GM12878 (cell line): Measurements from ENCODE around the gene RBM12. TPM values are rescaled to one million over a fixed set of nuclear protein-coding genes. Genes with fewer than 3 reads are reported as not detected.

Experiments used
- ATAC-seq: fragments of 200-7000 bp; cut with Tn5 transposase; 3 replicates; pipeline ENCODE4 v1.9.1; 2020; ENCODE audit warnings: mild to moderate bottlenecking, moderate library complexity
- BruUV-seq: library from RNA; stranded (reverse); fragments of 400-500 nt; replicated peaks from 2 replicates; lab custom pipeline; 2021; lab: Mats Ljungman, UMichigan
- CTCF ChIA-PET: fragments of 300-600 bp; sonication (Branson Sonifier 250); formaldehyde crosslinking; extraction: SDS; loops from one replicate; lab custom pipeline; 2021; ENCODE audit warnings: inconsistent platforms; lab: Yijun Ruan, JAX
- POLR2A ChIA-PET: fragments of 350-600 bp; formaldehyde crosslinking; extraction: SDS; loops from one replicate; lab custom pipeline; 2021; ENCODE audit warnings: inconsistent platforms; lab: Charles Lee
- RAD21 ChIA-PET: fragments of 300-600 bp; sonication (Branson Sonifier 250); formaldehyde crosslinking; loops from one replicate; lab custom pipeline; 2023; ENCODE audit warnings: antibody characterized with exemption; ENCODE audit not compliant: unreplicated experiment; lab: Charles Lee
- SMC1A ChIA-PET: fragments of 300-600 bp; sonication (Branson Sonifier 250); formaldehyde crosslinking; loops from one replicate; lab custom pipeline; 2023; ENCODE audit not compliant: unreplicated experiment, uncharacterized antibody; lab: Charles Lee
- DNase-seq: peaks from one replicate; pipeline ENCODE4 v3.0.0-alpha.2; 2011; ENCODE audit warnings: low read depth, low spot score
- FAIRE-seq: peaks from 3 replicates; lab custom pipeline; 2011; peaks lifted over from hg19 to GRCh38; lab: Jason Lieb, UNC
- H2AFZ ChIP-seq: 2 replicates; pipeline ENCODE4 v1.6.0; 2011; ENCODE audit warnings: low read depth, low read length, control low read depth; ENCODE audit not compliant: control insufficient read depth
- H3K27ac ChIP-seq: 2 replicates; pipeline ENCODE4 v1.5.1; 2011; ENCODE audit warnings: control low read depth; ENCODE audit not compliant: control insufficient read depth, insufficient read depth
- H3K27me3 ChIP-seq, 2 experiments: replicated peaks in 1 of 2; 2 replicates each; pipeline versions ENCODE4 v1.6.0 to v1.6.1; 2011; ENCODE audit warnings: low read length in 1 of 2; ENCODE audit not compliant: control insufficient read depth in 2 of 2, insufficient read depth in 2 of 2
- H3K36me3 ChIP-seq, 2 experiments: 2 replicates each; pipeline ENCODE4 v1.5.1; 2011; ENCODE audit warnings: low read length in 1 of 2; ENCODE audit not compliant: control insufficient read depth in 2 of 2, insufficient read depth in 2 of 2
- H3K4me1 ChIP-seq: 2 replicates; pipeline ENCODE4 v1.6.1; 2011; ENCODE audit warnings: mild to moderate bottlenecking, low read length, moderate library complexity, mixed read lengths; ENCODE audit not compliant: control insufficient read depth, insufficient read depth
- H3K4me2 ChIP-seq: 2 replicates; pipeline ENCODE4 v1.6.0; 2011; ENCODE audit warnings: control low read depth; ENCODE audit not compliant: control insufficient read depth, insufficient read depth
- H3K4me3 ChIP-seq: fragments of 200-600 bp; sonication (generic); 2 replicates; pipeline ENCODE4 v1.5.1; 2016
- H3K79me2 ChIP-seq: 2 replicates; pipeline ENCODE4 v1.6.0; 2011; ENCODE audit warnings: low read length; ENCODE audit not compliant: control insufficient read depth, insufficient read depth
- H3K9ac ChIP-seq: 2 replicates; pipeline ENCODE4 v1.8.0; 2011; ENCODE audit warnings: low read length, control low read depth, mixed read lengths; ENCODE audit not compliant: control insufficient read depth, insufficient read depth
- H3K9me3 ChIP-seq: replicated peaks from 3 replicates; pipeline ENCODE4 v1.5.1; 2011; ENCODE audit warnings: mild to moderate bottlenecking, low read length; ENCODE audit not compliant: control insufficient read depth, insufficient read depth
- H4K20me1 ChIP-seq: 2 replicates; pipeline ENCODE4 v1.6.0; 2011; ENCODE audit not compliant: control insufficient read depth, insufficient read depth
- EZH2 ChIP-seq: IDR thresholded peaks from 2 replicates; pipeline ENCODE4 v1.6.1; 2012; ENCODE audit warnings: low read depth, mild to moderate bottlenecking, control low read depth, inconsistent platforms, low read length, borderline replicate concordance; ENCODE audit not compliant: control insufficient read depth
- POLR2A ChIP-seq: IDR thresholded peaks from 2 replicates; pipeline ENCODE4 v1.6.1; 2011; ENCODE audit warnings: low read depth, mild to moderate bottlenecking, low read length
- POU2F2 ChIP-seq: IDR thresholded peaks from 3 replicates; pipeline ENCODE4 v1.6.1; 2011; ENCODE audit warnings: low read depth, mild to moderate bottlenecking, low read length, borderline replicate concordance
- ZNF207 ChIP-seq: fragments of 450-650 bp; IDR thresholded peaks from 2 replicates; pipeline ENCODE4 v1.6.1; 2014; ENCODE audit warnings: antibody characterized with exemption, mild to moderate bottlenecking, borderline replicate concordance
- ZNF384 ChIP-seq: IDR thresholded peaks from 2 replicates; pipeline ENCODE4 v1.6.1; 2012; ENCODE audit warnings: low read depth, mild to moderate bottlenecking, low read length, improper control_type of control experiment, borderline replicate concordance
- WGBS: methylation state at CpG from one replicate; pipeline ENCODE4 v1.1.6; 2016; ENCODE audit warnings: low lambda C conversion rate; ENCODE audit not compliant: insufficient replicate concordance, insufficient coverage; ENCODE audit errors: missing lambda C conversion rate; 5-methylcytosine and 5-hydroxymethylcytosine counted together
- in situ Hi-C: fragments of 300-500 bp; cut with MboI; formaldehyde crosslinking; loops from 9 replicates; pipeline ENCODE4 v1.14.3; 2018; ENCODE audit warnings: mixed read lengths
- intact Hi-C: fragments of 100-400 bp; cut with micrococcal nuclease; formaldehyde crosslinking; loops from one replicate; pipeline ENCODE4 v1.14.2; 2022; ENCODE audit not compliant: unreplicated experiment
- polyA plus RNA-seq, 11 experiments: library from polyadenylated mRNA; depleted of rRNA in 4 of 11; unstranded in 6 of 11; stranded (reverse) in 5 of 11; fragments of >200 nt; fragmentation: Nextera tagmentation in 4 of 11; fragmentation: Illumina TruSeq in 1 of 11; extraction: Ambion mirVana in 4 of 11; extraction: Trizol in 1 of 11; gene quantifications; 1 replicate in 1 of 11; 2 replicates in 10 of 11; pipeline versions ENCODE4 v1.2.1 to v1.2.3, GENCODE V29; 2011 to 2016; ENCODE audit warnings: inconsistent platforms in 2 of 11, missing spikeins in 2 of 11, low read depth in 1 of 11
- total RNA-seq, 4 experiments: library from RNA; depleted of rRNA in 3 of 4; stranded (reverse); fragments of >200 nt in 3 of 4; fragmentation: Illumina TruSeq in 1 of 4; extraction: Trizol in 1 of 4; gene quantifications; 2 replicates each; pipeline versions ENCODE4 v1.2.1 to v1.2.3, GENCODE V29; 2013 to 2021

The RBM12 gene
- total and polyA plus RNA-seq, 10 of the 15 experiments (the other 5 are each of a cell fraction or from before 2014, with no cell fraction given), result 4.7 to 153 (median 58.5) TPM

DNA sequence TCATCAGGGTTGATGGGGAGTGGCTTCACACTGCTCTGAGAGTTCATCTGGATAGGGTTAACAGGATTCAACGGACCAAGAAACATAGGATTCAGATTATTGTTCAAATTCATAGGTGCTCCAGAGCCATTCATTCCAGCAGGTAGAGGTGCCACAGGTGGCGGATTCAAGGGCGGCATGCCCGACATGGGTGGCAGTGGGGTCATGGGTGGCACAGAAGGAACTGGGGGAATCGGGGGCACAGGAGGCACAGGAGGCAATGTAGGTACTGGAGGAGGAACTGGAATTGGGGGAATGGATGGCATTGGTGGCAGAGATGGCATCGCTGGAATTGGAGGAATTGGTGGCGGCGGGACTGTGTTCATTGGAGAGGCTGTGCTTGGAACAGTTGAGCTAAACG is 10.3 kb downstream of the RBM12 start:
- in situ Hi-C loops (no loop called here), intact Hi-C loops (no loop called here)
- H3K9me3 ChIP-seq, result no peaks in the 10 kb centered on the region
- ChIA-PET CTCF (interaction anchor here (1.2 kb wide), 1 partner anchor 37 kb away, joined by 4 read pairs; no protein-coding TSS in a partner anchor), RAD21 (no interaction called here), SMC1A (interaction anchor here (1.3 to 1.5 kb wide), 2 partner anchors 16 to 24 kb away, joined by 3 to 4 read pairs; no protein-coding TSS in a partner anchor), POLR2A (interaction anchor here (0.6 to 0.7 kb wide), 2 partner anchors 88 to 198 kb away, joined by 3 to 10 read pairs; partner anchors contain the start of gene RBM39)
- peaks cover 87% of the 10 kb centered on the region for H3K79me2 ChIP-seq
- no peak overlapping the region for H3K4me3 ChIP-seq
- DNase-seq, result no peak
- no peak for ATAC-seq
- no peak for FAIRE-seq
- TF ChIP-seq POLR2A (0 out of 2 replicates have a peak, but pooled peaks have one; percentile 10), POU2F2 (no peak)
- H3K27me3 ChIP-seq, result no peaks in the 10 kb centered on the region
- WGBS, result 99% methylated on average over 9 of the region's 9 CpGs
- H2AFZ ChIP-seq, result no peak overlapping the region
- no peak overlapping the region for H3K27ac ChIP-seq
- H3K36me3 ChIP-seq, result peaks cover 19 to 30% of the 10 kb centered on the region in 2 experiments
- no TSS peak for BruUV-seq
- H3K4me1 ChIP-seq, result no peaks in the 10 kb centered on the region
- no peak overlapping the region for H3K9ac ChIP-seq
- H3K4me2 ChIP-seq, result no peak overlapping the region
- peaks cover 10% of the 10 kb centered on the region for H4K20me1 ChIP-seq

DNA sequence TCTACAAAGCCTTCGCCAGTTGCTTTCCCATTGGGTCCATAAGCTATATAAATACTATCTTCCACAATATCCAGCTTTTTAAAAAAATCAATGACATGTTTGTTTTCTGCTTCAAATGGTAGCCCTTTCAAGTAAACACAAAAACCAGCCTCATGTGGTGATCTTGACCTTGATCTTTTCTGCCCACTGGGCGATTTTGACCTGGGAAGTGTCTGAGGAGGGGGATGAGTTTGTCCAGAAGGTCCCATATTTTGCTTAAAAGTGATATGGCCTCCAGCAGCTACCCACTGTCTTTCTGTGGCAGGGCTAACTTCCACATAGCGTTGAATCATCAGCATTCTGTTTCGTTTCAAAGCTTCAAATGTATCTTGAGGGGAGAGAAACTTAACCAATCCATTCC is 10.8 kb downstream of the RBM12 start:
- WGBS, result 97% methylated on average over 4 of the region's 4 CpGs
- RAD21 ChIA-PET, result interaction anchor here (0.6 kb wide), 1 partner anchor 75 kb away, joined by 3 read pairs; no protein-coding TSS in a partner anchor
- CTCF ChIA-PET, result interaction anchor here (1.2 kb wide), 1 partner anchor 36 kb away, joined by 4 read pairs; no protein-coding TSS in a partner anchor
- Histone ChIP-seq H3K4me3 (no peak overlapping the region), H3K79me2 (peaks cover 84% of the 10 kb centered on the region), H3K36me3 (peaks cover 19 to 30% of the 10 kb centered on the region in 2 experiments), H3K4me1 (no peaks in the 10 kb centered on the region), H3K9me3 (no peaks in the 10 kb centered on the region), H3K9ac (no peak overlapping the region), H4K20me1 (peaks cover 10% of the 10 kb centered on the region), H2AFZ (no peak overlapping the region)
- in situ Hi-C loops, result no loop called here
- SMC1A ChIA-PET, result interaction anchor here (1.1 kb wide), 1 partner anchor 81 kb away, joined by 3 read pairs; no protein-coding TSS in a partner anchor
- POLR2A ChIA-PET, result interaction anchor here (0.7 kb wide), 1 partner anchor 88 kb away, joined by 3 read pairs; the partner anchor contains the start of gene RBM39
- BruUV-seq, result TSS peak; percentile 24
- TF ChIP-seq EZH2 (no peak), ZNF384 (no peak), ZNF207 (no peak)
- TF ChIP-seq, all 136 proteins: peak for 0
- ATAC-seq, result no peak
- Histone ChIP-seq H3K27me3 (no peaks in the 10 kb centered on the region), H3K4me2 (no peak overlapping the region), H3K27ac (no peak overlapping the region)
- DNase-seq, result no peak
- no peak for FAIRE-seq
- intact Hi-C loops, result no loop called here
